GM18909 (cell line): ENCODE data around the gene TTLL7.
"Not testable (repeated sequence)": the region's sequence is repeated elsewhere in the genome, so short reads cannot be mapped to it uniquely, and the experiment has no call there.

Experiments used
- ATAC-seq: cut with Tn5 transposase; IDR thresholded peaks from one replicate; pipeline ENCODE4 v1.9.1; 2021; ENCODE audit warnings: mild to moderate bottlenecking; ENCODE audit not compliant: unreplicated experiment, poor library complexity

The TTLL7 gene

GRCh38 chr1:83996621-83997020 lies 2.3 kb downstream of the TTLL7 start:
- ATAC-seq, result no peak

- no peak for ATAC-seq
These were observed 2.7 kb downstream of the TTLL7 start for GRCh38 chr1:83996191-83996590.

GRCh38 chr1:83995649-83996048 lies 3.3 kb downstream of the TTLL7 start:
- no peak for ATAC-seq

DNA sequence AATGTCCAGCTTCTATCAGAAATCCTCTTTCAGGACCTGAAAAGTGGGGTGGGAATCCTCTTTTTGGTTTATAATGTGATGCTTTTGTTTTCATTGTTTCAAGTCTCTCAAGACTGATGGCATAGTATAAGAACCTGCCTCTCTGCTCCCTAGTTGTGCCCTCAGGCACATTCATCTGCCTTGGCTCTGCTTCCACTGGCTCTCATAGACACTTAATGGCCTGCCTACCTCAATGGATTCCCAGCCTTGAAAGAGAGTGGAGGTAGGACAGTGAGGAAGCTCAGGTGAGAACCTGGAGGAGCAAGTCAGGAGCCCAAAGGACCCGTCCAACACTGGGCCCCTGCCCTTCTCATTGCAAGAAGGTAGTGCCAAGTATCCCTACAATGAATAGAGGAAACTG lies 4.8 kb downstream of the TTLL7 start:
- no peak for ATAC-seq

DNA sequence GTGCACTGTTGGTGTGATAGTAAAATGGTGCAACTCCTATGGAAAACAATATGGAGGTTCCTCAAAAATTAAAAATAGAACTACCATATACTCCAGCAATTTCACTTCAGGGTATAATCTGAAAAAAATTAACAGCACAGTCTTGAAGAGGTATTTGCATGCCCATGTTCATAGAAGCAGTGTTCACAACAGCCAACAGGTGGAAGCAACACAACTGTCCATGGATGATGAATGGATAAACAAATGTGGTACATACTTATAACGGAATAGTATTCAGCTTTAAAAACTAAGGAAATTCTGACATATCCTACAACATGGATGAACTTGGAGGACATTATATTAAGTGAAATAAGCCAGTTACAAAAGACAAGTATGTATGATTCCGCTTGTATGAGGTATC lies 8.2 kb downstream of the TTLL7 start:
- no peak for ATAC-seq

DNA sequence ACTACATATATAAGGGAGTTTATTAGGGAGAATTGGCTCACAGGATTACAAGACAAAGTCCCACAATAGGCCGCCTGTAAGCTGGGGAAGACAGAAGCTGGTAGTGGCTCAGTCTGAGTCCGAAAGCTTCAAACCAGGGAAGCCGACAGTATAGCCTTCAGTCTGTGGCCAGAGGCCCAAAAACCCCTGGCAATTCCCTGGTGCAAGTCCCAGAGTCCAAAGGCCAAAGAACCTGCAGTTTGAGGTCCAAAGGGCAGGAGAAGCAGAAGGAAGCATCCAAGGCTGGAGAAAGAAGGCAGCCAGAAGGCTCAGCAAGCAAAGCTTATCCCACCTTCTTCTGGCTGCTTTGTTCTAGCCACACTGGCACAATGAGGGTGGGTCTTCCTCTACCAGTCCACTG lies 13.9 kb downstream of the TTLL7 start:
- no peak for ATAC-seq

DNA sequence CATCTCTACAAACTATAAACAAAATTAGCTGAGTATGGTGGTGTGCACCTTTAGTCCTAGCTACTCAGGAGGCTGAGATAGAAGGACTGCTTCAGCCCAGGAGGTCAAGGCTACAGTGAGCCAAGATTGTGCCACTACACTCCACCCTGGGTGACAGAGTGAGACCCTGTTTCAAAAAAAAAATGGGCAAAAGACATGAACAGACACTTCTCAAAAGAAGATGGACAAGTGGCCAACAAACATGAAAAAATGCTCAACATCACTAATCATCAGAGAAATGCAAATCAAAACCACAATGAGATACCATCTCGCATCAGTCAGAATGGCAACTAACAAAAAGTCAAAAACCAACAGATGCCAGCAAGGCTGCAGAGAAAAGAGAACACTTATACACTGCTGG lies 15.0 kb downstream of the TTLL7 start:
- not testable (repeated sequence) for ATAC-seq

DNA sequence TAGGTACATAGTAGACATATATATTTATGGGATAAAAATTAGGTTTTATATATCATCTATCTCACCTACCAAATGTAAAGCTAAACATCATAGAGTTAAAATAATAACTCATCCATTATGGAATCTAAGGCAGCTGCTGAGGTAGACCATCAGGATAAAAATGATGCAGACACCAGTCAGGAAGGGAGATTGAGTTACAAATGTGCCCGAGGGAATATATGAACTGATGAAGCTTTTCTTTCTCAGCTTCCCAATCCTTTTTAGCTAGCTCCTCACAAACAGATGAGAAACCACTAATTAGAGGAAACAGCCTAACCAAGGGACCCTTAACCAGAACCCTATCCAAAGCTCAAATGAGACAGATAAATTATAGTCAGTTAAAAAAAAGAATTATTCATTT lies 20.9 kb downstream of the TTLL7 start:
- no peak for ATAC-seq

DNA sequence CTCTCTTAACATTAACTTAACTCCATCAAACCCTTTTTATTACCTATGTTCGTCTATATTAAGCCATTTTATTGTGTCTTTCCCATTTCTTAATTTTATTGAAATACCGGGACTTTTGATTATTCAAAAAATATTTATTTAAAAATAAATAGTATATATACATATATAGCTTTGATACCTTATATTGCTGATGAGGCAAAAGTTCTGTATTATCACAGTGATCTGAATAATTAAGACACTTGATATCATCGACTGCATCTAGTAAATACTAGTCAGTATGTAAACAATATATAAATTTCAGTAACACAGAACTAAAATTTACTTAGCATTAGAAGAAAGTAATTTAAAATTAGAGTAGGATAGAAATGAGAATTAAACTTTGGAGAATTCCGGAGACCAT lies 22.0 kb downstream of the TTLL7 start:
- ATAC-seq, result no peak

- ATAC-seq, result no peak
These were observed 28.1 kb downstream of the TTLL7 start for GRCh38 chr1:83970802-83971201.

GRCh38 chr1:83970114-83970513 lies 28.8 kb downstream of the TTLL7 start:
- ATAC-seq, result no peak

GRCh38 chr1:83967336-83967735 lies 31.6 kb downstream of the TTLL7 start:
- ATAC-seq, result no peak

DNA sequence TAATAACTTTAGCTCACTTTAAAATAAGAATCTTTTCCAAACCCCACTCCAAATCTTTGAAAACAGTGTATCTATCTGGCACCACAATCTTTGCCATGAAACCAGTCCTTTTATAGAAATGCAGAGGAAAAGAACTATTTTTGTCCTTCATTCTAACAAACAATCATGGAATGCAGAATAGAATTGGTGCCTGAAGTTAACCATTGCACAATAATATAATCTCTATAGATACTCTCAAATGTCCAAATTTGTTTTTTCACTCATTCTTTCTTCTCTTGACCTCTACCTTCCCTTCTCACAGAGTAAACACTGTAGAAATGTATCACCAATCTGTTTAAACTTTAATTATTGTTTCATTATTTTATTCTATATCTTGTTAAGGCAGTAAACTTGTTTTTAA lies 34.8 kb downstream of the TTLL7 start:
- ATAC-seq, result no peak

- no peak for ATAC-seq
These were observed 37.2 kb downstream of the TTLL7 start for GRCh38 chr1:83961571-83962295.

- ATAC-seq, result no peak
These were observed 38.2 kb downstream of the TTLL7 start for GRCh38 chr1:83960669-83961277.

DNA sequence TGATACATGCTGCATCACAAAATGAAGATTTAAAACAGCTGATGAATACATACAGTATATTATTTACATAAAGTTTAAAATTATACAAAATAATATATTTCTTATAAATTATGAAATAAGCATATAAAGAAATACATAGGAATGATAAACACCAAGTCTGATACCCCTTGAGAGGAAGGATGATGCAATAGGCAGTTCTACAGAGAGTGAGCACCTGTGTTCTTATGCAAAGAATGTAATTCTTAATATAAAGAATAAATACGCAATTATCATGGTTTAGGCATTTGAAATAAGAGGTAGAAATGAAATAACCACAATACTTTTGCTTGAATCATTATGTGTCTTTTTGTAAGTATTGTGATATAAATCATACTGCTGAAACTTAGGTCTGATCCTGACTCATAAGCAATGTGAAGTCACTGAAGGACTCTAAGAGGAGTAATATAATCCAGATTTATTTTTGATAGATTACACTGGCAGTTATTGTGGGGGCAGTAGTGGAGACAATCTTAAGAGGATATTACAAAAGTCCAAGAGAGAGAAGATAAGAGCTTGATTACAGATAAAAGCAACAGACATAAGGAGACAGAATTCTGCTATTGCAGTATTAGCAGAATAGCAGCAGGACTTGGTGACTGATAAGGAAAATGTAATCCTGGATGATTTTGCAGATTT lies 39.0 kb downstream of the TTLL7 start:
- no peak for ATAC-seq

DNA sequence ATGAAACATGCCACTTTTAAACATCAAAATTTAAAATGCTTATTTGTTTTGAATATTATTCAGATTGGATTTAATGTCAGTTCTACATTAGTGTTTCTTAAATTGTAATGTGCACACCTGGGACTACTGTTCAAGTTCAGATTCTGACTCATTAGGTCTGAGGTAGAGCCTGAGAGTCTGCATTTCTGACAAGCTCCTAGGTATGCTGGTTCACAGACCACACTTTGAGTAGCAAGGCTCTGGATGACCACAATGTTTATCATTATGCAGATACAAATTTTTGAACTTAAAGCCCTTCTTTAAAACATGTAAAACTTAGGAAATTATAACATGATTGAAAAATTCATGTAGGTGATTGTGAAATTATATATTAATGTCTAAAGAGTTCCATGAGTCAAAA lies 40.2 kb downstream of the TTLL7 start:
- ATAC-seq, result no peak

DNA sequence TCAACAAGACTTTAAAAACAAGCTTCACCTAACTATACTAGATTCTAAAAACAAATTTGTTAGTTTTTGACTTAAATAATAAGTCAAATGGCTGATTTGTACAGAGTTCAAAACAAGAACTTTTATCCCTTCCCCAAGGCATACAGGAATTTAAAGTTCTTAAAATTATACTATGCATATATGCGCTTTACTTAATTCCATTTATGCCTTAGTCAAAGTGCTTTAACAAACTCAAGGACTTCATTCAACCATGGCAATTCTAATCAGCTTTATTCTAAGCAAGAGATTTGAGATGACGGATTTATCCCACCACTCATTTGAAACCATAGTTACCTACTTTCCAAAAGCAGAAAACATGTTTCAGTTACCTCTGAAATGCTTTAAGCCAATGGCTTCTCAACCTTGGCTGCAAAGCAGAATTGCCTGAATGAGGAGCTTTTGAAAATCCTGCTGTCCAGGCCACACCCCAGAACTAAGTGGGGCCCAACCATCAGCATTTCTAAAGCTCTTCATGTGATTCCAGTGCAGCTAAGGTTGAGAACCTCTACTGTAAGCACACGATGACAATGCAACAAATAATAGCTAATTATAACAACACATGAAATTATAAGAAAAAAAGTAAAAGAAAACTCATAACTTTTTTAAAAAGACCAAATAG lies 44.6 kb downstream of the TTLL7 start:
- ATAC-seq, result no peak

DNA sequence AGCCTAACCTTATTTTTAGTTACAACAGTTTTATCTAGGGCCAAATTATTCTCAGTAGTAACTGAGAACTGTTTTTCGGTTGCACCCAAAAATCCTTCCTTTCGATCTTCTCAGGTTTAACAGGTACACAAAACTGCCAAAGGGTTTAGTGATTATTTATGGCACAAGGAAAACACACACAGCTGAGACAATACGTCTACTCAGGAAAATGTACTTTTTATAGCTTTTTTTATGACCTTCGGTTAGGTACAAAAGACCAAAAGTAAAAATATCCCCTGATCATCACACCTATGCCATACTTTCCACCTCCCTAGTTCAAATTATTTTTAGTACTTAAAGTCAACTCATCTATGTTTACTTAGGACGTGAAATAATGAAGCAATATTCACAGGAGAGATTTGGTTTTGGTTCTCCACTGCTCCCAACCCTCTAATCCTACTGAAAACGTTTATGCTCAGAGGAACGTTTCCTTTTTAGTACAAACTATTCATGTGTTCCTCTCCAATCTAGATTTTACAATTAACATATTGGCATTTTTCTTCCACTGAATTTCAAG lies 48.7 kb downstream of the TTLL7 start:
- ATAC-seq, result no peak

DNA sequence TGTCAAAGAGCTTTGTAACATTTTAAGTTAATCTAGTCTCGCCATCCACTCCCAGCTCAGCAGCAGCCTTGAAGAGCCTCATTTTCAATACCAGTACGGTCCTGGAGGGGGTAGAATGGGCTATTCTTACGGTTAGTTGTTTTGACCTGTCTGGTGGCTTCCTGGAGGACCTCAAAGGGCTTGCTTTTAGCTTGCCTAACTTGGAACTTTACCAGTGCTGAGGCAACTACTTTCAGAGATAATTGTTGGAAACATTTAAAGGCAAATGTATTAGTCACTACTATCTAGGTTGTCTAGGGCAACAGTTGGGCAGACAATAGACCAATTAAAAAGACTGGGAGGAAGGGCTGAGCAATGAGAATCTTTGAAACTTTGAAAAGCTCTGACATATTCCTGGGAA lies 56.0 kb downstream of the TTLL7 start:
- ATAC-seq, result no peak

DNA sequence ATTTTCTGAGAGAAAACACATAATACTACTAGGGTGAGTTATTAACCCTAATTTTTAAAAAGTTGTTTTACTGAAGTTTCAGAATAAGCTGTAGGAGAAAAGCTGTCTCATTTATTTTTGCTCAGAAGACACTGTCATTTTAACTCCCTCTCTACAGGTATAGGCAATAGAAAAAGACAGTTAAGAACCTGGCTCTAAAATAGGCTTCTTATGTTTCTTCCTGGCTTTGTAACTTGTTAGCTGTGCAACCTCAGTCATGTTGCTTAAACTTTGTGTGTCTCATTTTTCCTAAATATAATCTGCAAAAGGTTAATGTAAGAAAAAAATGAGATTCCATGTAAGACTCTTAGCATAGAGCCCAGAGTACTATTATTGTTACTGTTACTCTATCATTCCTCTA lies 64.4 kb downstream of the TTLL7 start:
- ATAC-seq, result no peak
